GM12891 (cell line): ENCODE results near the gene MYLK.

Experiments
- DNase-seq: peaks from one replicate; pipeline ENCODE4 v3.0.0; 2011; ENCODE audit warnings: low spot score; ENCODE audit not compliant: insufficient read length
- FAIRE-seq: peaks from 2 replicates; lab custom pipeline; 2011; peaks lifted over from hg19 to GRCh38; lab: Jason Lieb, UNC
- PAX5 ChIP-seq: IDR thresholded peaks from 2 replicates; pipeline ENCODE4 v1.6.1; 2011; ENCODE audit warnings: low read length, moderate library complexity, mild to moderate bottlenecking; ENCODE audit not compliant: insufficient read depth, severe bottlenecking
- POLR2A ChIP-seq: IDR thresholded peaks from 2 replicates; pipeline ENCODE4 v1.6.1; 2011; ENCODE audit warnings: low read depth, low read length, control low read depth
- POLR2AphosphoS5 ChIP-seq: IDR thresholded peaks from 2 replicates; pipeline ENCODE4 v1.6.1; 2011; ENCODE audit warnings: low read depth, low read length, control low read depth
- POU2F2 ChIP-seq: IDR thresholded peaks from 2 replicates; pipeline ENCODE4 v1.6.1; 2011; ENCODE audit warnings: low read depth, mild to moderate bottlenecking, control low read depth, low read length, moderate library complexity
- SPI1 ChIP-seq: IDR thresholded peaks from 2 replicates; pipeline ENCODE4 v1.6.1; 2011; ENCODE audit warnings: low read depth, low read length, control low read depth
- TAF1 ChIP-seq: IDR thresholded peaks from 2 replicates; pipeline ENCODE4 v1.6.1; 2011; ENCODE audit warnings: low read depth, low read length, control low read depth

Gene MYLK

GRCh38 chr3:123571264-123571972 lies 312.7 kb downstream of the MYLK start:
- DNase-seq (no peak), FAIRE-seq (peak; percentile 52)
- TF ChIP-seq SPI1 (0 out of 2 replicates have a peak, but pooled peaks have one; percentile 6), TAF1 (no peak)

- TF ChIP-seq POLR2AphosphoS5, result no peak
- TF ChIP-seq SPI1, result no peak
- TF ChIP-seq POU2F2, result no peak
- TF ChIP-seq TAF1, result no peak
- no peak for TF ChIP-seq PAX5
- no peak for TF ChIP-seq POLR2A
- DNase-seq (no peak), FAIRE-seq (no peak)
Measured at GRCh38 chr3:123568875-123569274, 315.3 kb downstream of the MYLK start.

- no peak for DNase-seq
- TF ChIP-seq POLR2A (no peak), POLR2AphosphoS5 (no peak), PAX5 (no peak), TAF1 (no peak), POU2F2 (no peak), SPI1 (no peak)
- FAIRE-seq, result no peak
Measured at GRCh38 chr3:123568034-123568433, 316.1 kb downstream of the MYLK start.

GRCh38 chr3:123564056-123564455 lies 320.1 kb downstream of the MYLK start:
- no peak for DNase-seq
- FAIRE-seq, result no peak
- TF ChIP-seq POLR2AphosphoS5, result no peak
- TF ChIP-seq POLR2A, result no peak
- TF ChIP-seq POU2F2, result no peak
- TF ChIP-seq SPI1, result no peak
- TF ChIP-seq PAX5, result no peak
- no peak for TF ChIP-seq TAF1

- TF ChIP-seq POU2F2, result no peak
- TF ChIP-seq POLR2A, result no peak
- no peak for TF ChIP-seq SPI1
- TF ChIP-seq TAF1, result no peak
- TF ChIP-seq PAX5, result no peak
- no peak for TF ChIP-seq POLR2AphosphoS5
- FAIRE-seq (no peak), DNase-seq (no peak)
Measured at GRCh38 chr3:123562547-123562946, 321.6 kb downstream of the MYLK start.

- TF ChIP-seq POLR2A (no peak), TAF1 (no peak), SPI1 (no peak), PAX5 (no peak), POU2F2 (no peak), POLR2AphosphoS5 (no peak)
- FAIRE-seq, result no peak
- DNase-seq, result no peak
Measured at GRCh38 chr3:123561188-123561587, 322.9 kb downstream of the MYLK start.
